A549 treated with dexamethasone at 1 μM for 4 hours (cell line): ENCODE measurements around the gene CAND2. TPM values are rescaled to one million over a fixed set of nuclear protein-coding genes. Genes with fewer than 3 reads are reported as not detected.

Source experiments
- total RNA-seq: library from RNA; stranded (reverse); fragments of 200-300 nt; extraction: Qiagen RNA extraction; gene quantifications from 5 replicates; pipeline ENCODE4 v1.2.3, GENCODE V29; 2022

CAND2 gene
- total RNA-seq: 0.21 to 0.47 TPM (median 0.39 TPM) in 5 replicates

DNA sequence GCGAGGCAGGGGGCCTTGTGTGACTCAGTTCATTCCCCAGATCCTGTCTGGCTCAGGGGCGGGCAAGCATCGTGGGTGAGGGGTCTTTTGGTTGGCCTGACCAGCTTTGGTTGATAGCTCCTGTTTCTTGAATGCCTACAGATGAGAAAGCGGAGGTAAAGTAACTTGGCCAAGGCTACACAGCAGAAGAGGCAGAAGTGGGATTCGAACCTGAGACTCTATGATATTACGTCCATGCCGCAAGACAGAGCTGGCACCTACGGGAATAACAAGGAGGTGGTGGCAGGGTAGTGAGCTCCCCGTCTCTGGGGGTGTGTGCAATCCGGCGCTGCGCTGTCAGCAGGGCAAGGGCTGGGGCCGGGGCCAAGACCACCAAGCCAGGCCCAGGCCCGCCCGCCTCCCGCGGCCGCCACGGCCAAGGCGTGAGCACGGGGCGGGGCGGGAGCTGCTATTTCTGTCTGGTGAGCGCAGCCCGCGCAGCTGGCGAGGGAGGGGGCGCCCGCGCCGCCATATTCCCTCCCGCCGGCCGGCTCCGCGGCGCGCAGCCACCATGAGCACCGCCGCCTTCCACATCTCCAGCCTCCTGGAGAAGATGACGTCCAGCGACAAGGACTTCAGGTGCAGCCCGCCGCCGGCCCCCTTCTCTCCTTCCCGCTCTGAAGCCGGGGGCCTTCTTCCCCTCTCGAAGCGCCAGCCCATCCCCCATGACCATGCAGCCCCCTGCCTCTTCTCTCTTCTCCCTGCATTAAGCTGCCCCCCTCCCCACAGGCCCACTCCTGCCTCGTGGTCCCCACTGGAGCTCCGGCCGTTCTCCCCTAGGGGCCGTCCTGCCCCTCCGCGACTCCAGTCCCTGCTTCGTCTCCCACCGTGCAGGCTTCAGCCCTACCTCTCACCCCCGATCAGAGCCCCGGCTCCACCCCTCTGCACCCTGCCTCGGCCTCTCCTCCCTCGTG lies at the start of gene CAND2:
CAND2 (plus strand) TSS at position 510 of the 953 bp plus-strand sequence; CDS start at position 551, 41 bp downstream.

DNA sequence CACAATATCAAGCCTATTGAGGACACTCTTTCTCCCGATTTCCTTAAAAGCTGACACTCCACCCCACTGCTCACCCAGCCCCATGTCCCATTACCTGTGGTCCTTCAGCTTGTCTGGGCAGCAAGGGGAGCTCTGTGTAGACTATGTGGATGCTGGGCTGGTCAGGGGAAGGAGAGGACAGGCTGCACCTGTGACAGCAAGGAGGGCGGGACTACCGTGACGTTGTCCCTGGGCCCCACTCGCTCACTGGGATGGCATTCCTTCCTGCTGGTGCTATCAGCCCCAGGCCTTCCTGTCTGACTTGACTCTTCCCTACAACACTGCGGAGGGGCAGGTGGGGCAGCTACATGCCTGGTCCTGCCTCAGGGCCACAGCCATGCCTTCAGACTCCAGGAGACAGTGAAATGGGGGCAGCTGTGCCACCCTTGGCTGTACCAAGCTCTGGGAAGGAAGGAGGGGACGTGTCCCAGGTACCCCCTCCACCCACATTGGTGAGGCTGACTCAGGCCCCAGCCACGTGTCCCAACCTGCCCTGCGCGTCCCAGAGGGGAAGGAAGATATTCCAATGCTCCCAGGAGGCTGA lies 37.3 kb upstream of the CAND2 start, which contains the start of gene TMEM40:
TMEM40 (minus strand) TSS at position 163 of the 583 bp plus-strand sequence. CDS start 9,427 bp downstream, outside the sequence.

DNA sequence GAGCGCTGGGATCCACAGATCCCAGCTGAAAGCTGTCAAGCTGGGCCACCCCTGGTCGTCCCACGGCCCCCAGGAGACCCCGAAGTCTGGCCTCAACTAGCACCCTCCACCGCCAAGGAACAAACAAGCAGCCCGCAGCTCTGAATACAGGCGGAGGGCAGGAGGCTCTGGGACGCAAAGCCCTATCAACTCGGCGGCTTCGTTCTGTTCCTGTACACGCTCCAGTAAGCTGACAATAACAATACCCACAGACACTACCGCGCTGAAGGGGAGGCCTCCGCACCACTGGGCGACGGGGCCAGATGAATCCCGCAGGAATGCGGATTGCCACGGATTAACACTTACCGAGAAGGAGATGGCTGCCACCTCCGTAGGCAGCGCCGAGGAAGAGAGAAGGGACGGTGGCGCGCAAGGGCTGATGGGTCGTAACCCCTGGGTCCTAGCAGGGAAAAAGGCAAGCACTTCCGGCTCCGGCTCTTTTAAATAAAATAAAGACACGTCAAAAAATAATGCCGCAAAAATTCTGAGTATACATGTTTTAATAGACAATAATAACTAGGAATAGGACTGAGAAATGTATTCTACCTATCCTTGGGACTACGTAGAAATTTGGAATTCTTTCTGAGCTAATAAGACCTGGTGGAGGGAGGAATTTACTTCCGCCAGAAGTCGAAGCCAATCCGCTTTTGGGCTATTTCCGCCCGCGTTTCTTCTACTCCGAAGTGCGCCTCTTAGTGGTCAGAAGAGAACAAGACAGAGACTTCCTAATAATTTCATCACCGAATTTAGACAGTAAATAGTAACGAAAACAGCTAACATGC lies 44.9 kb downstream of the CAND2 start, which contains the start of gene RPL32:
RPL32 (minus strand) TSS at position 417 of the 821 bp plus-strand sequence. CDS start 1,328 bp downstream, outside the sequence.

Other genes starting within 250 kb of the CAND2 start
- gene MKRN2, start 239.6 kb upstream of the CAND2 start, total RNA-seq: 24.3 to 27.7 TPM (median 26.7 TPM) in 5 replicates
- 56.8 to 65.8 TPM (median 62.4 TPM) in 5 replicates for gene RAF1, start 132.6 kb upstream of the CAND2 start, total RNA-seq
- gene TMEM40, start 37.4 kb upstream of the CAND2 start, total RNA-seq: 0.18 to 0.51 TPM (median 0.30 TPM) in 4 of 5 replicates, not detected in the other
- gene RPL32, start 44.9 kb downstream of the CAND2 start, total RNA-seq: 2,252 to 2,726 TPM (median 2,282 TPM) in 5 replicates